HG03378 (cell line): ENCODE measurements around the gene NEAT1.

Experiments
- ATAC-seq: cut with Tn5 transposase; IDR thresholded peaks from one replicate; pipeline ENCODE4 v1.9.1; 2021; ENCODE audit warnings: mild to moderate bottlenecking, moderate library complexity; ENCODE audit not compliant: unreplicated experiment

NEAT1 gene

DNA sequence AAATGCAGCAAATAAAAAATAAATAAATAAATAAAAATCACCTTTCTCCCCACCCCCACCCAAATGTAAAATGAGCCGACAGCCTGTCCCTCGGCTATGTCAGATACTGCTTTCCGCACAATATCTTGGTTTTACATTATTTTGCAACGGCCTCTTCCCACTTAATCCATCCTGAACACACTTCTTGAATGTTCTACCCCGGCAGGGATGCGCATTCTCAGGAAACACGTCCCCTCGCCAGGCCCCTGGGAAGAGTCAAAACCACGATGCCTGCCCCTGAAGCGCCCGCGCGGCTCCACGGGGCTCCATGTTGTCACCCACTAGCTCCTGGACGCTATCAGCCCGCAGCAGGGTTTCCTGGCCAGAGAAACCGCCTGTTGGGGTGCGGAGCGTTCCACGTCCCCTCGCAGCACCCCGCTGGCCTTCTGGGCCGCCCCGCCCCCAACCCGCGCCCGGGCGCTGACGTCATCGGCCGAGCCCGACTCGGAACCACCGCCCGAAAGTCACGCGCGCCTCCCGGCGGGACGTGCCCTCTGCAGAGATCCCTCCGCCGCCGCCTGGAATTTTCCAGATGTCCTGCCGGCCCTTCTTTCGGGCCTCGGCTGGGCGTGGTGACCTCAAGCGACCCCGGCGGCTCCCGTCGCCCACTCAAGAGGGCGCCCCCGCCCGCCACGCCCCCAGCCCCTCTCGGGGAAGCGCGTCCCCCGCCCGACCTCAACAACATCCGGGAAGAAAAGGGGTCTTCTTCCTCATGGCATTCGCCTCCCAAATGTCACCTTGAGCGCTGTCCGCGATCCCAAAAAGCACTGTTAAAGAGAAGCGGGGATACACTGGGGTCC is 585 bp upstream of the NEAT1 start:
- ATAC-seq = no peak

DNA sequence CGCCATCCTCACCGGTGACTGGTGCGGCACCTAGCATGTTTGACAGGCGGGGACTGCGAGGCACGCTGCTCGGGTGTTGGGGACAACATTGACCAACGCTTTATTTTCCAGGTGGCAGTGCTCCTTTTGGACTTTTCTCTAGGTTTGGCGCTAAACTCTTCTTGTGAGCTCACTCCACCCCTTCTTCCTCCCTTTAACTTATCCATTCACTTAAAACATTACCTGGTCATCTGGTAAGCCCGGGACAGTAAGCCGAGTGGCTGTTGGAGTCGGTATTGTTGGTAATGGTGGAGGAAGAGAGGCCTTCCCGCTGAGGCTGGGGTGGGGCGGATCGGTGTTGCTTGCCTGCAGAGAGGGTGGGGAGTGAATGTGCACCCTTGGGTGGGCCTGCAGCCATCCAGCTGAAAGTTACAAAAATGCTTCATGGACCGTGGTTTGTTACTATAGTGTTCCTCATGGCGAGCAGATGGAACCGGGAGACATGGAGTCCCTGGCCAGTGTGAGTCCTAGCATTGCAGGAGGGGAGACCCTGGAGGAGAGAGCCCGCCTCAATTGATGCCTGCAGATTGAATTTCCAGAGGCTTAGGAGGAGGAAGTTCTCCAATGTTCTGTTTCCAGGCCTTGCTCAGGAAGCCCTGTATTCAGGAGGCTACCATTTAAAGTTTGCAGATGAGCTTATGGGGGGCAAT is 1.1 kb downstream of the NEAT1 start:
- no peak for ATAC-seq

DNA sequence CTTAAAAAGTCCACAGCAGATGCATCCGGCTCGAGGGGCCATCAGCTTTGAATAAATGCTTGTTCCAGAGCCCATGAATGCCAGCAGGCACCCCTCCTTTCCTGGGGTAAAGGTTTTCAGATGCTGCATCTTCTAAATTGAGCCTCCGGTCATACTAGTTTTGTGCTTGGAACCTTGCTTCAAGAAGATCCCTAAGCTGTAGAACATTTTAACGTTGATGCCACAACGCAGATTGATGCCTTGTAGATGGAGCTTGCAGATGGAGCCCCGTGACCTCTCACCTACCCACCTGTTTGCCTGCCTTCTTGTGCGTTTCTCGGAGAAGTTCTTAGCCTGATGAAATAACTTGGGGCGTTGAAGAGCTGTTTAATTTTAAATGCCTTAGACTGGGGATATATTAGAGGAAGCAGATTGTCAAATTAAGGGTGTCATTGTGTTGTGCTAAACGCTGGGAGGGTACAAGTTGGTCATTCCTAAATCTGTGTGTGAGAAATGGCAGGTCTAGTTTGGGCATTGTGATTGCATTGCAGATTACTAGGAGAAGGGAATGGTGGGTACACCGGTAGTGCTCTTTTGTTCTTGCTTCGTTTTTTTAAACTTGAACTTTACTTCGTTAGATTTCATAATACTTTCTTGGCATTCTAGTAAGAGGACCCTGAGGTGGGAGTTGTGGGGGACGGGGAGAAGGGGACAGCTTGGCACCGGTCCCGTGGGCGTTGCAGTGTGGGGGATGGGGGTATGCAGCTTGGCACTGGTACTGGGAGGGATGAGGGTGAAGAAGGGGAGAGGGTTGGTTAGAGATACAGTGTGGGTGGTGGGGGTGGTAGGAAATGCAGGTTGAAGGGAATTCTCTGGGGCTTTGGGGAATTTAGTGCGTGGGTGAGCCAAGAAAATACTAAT is 1.9 kb downstream of the NEAT1 start:
- ATAC-seq = no peak

DNA sequence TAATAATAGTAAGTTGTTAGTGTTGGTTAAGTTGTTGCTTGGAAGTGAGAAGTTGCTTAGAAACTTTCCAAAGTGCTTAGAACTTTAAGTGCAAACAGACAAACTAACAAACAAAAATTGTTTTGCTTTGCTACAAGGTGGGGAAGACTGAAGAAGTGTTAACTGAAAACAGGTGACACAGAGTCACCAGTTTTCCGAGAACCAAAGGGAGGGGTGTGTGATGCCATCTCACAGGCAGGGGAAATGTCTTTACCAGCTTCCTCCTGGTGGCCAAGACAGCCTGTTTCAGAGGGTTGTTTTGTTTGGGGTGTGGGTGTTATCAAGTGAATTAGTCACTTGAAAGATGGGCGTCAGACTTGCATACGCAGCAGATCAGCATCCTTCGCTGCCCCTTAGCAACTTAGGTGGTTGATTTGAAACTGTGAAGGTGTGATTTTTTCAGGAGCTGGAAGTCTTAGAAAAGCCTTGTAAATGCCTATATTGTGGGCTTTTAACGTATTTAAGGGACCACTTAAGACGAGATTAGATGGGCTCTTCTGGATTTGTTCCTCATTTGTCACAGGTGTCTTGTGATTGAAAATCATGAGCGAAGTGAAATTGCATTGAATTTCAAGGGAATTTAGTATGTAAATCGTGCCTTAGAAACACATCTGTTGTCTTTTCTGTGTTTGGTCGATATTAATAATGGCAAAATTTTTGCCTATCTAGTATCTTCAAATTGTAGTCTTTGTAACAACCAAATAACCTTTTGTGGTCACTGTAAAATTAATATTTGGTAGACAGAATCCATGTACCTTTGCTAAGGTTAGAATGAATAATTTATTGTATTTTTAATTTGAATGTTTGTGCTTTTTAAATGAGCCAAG is 2.7 kb downstream of the NEAT1 start:
- no peak for ATAC-seq

DNA sequence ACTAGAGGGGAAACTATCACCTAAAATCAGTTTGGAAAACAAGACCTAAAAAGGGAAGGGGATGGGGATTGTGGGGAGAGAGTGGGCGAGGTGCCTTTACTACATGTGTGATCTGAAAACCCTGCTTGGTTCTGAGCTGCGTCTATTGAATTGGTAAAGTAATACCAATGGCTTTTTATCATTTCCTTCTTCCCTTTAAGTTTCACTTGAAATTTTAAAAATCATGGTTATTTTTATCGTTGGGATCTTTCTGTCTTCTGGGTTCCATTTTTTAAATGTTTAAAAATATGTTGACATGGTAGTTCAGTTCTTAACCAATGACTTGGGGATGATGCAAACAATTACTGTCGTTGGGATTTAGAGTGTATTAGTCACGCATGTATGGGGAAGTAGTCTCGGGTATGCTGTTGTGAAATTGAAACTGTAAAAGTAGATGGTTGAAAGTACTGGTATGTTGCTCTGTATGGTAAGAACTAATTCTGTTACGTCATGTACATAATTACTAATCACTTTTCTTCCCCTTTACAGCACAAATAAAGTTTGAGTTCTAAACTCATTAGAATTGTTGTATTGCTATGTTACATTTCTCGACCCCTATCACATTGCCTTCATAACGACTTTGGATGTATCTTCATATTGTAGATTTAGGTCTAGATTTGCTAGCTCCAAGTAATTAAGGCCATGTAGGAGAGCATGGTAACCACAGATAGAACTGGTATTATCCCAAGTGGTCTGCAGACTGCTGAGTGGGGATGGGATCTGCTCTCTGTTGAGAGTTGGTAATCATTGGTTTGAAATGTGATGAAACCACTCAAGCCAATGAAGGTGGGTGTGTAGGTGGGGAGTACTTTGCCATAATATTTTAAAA is 3.6 kb downstream of the NEAT1 start:
- ATAC-seq = no peak

DNA sequence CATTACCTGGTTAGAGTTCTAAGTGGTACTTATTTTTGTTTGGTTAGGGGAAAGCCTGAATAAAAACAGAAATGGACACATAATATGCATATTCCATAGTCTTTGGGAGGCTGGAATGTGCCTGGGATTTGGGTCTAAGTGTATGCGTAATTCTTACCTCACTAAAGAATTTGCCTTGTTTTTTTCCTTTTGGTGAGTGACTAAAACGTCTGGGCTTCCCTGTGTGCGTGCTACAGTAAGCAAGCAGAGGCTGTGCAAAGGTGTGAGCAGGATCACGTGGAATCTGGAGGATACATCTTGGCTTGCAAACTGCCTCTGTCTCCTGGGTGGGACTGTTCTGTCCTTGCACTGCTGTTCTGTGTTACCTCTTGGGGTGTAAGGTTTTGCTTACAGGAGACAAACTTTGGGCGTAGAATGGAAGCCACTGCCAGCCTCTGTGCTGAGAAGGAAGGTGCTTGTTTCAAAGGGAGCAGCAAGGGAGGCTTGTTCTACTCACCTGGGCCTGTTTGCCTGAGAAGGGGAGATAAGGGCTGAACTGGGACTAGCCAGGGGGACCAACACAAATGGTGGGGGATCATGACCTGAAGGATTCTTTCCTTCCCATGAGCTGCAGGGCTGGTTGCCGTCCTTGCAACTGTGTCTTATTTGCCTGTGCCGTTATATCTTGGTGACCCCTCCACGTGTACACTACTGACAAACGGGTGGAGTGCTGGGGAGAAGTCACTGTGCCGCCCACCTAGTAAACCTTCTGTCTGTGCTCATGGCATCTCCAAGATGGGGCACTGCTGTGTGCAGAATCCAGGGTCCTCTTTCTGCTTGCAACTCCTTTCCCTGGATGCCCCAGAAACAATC is 4.5 kb downstream of the NEAT1 start:
- no peak for ATAC-seq

DNA sequence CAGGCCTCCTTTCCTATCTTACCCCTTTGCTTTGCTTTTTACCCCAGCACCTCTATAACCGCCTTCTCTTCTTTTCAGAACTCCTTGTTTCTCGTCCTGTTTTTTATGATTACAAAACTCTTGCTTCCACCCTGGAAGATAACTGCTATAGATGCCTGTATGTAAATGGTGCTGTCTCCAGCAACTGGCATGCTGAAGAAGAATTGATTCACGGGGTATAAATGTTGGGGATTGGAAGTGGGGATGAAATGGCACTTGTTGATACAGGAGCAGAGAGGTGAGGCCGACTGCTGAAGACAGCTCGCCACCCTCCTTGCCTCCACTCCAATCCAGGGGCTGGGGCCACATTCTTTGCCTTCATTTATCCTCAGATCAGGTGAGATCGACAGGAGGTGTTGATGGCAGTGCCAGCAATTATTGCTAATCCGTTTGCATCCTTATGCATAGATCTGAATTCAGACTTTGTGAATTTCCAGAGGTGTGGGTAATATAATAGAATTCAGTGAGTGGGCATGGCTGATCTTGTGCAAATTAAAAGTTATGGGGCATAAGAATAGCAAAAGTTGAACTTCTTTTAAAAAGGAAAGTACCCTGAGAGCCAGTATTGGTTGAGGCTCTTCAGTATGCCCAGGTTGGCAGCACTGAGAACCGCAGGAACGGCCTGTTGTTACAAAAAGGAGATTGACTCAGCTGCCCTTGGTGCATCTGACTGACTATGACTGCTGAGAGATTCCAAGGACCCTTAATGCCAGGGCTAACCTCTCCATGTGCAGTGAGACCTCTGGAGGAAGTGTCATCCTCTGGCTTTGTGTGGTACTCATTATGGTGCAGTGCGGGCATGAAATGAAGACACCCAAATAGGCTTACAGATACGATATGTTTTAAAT is 5.3 kb downstream of the NEAT1 start:
- ATAC-seq = no peak

DNA sequence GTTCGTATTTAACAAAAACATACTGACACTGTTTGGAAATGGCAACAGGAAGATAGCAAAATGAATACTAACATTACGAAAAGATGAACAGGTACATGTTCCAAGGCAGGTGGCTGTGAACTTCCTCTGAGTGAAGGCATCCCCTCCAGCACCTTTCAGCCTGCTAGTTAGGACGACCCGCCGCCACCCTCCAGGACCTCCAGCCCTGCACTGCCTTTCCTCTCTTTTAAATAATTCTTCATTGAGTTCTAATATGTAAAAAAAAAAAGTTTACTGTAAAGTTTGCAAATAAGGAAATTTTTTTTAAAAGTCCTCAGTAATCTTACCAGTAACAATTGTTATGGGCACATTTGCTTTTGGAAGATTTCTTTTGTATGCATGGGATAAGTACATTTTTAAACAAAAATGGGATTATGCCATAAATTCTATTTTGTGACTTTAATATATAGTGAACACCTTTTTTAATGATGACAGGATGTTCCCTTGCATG is 6.0 kb downstream of the NEAT1 start:
- no peak for ATAC-seq

DNA sequence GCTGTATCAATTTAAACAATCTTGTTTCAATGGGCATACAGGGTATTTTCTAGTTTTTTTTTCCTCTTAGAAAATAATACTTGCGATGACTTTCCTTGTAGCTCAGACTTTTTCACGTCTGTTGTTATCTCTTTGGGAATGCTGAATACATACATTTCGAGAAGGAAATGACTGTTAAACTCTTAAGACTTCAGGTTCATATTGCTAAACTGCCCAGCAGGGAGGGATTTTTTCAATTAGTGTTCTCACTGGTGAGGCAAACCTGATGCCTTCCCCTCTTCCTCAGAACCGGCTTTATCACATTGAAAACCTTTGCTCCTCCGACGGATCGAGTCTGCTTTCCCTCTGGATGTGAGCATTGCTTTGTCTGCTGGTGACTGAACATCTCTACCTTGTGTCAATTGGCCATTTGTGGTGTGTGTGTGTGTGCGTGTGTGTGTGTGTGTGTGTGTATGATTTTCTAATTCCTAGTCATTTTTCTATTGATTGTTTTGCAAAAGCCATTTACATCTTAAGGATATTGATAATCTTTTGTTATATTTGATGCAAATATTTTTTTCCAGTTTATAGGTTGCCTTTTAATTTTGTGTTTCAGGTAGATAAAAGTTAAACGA is 6.6 kb downstream of the NEAT1 start:
- ATAC-seq = no peak

DNA sequence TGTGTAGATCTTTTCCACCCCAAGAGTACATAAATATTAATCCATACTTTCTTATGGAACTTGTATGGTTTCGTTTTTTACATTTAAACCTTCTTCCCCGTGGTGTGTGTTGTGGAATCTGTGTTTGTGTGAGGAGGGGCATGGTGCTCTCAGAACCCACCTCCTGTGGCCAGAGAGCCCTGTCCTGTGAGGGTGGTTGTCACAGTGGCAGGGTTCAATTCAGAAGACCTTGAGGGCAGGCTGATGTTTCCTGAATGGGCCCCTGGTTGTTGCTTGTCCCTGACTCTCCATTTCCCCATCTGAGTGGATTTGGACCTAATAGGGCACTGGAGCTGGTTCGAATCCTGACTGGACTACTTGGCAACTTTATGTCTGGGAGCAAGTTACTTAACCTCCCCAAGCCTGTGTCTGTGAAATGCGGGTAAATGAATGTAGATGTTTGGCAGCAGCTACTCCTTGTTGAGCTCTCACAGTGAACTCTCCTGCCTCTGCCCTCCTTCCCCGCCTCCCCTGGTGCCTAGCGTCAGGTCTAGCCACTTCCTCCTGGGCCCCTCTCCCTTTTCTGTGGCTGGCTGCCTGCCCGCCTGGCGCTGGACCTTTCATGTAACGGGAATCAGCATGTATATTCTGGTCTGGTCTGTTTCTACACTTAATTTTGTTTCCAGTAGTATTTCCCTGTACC is 7.3 kb downstream of the NEAT1 start:
- no peak for ATAC-seq

DNA sequence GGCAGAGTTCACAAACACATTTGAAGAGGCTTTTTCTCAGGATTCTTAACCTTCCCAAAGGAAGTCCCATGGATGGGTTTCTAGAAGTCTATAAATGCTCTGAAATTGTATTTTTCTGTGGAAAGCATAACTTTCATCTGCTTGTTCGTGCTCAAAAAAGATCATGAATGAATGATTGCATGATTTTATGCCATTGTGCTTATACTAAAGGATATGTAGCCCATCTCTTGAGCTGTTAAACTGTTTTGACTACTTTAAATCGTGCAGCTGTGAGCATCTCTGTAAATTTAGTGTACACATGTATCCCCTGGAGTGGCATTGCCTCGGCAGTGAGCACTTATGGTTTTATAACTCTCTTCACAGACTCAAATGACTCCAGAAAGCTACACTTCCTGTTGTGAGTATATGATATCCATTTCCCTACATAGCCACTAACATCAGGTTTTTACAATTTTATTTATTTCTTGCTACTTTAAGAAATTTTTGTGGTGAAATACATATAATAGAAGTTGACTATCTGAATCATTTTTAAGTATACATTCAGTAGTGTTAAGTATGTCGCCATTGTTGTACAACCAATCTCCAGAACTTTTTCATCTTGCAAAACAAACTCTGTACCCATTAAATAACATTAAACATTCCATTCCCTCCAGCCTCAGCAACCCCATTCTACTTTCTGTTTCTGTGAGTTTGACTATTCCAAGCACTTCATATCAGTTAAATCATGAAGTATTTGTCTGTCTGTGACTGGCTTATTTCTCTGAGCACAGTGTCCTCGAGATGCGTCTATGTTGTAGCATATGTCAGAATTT is 8.0 kb downstream of the NEAT1 start:
- no peak for ATAC-seq

DNA sequence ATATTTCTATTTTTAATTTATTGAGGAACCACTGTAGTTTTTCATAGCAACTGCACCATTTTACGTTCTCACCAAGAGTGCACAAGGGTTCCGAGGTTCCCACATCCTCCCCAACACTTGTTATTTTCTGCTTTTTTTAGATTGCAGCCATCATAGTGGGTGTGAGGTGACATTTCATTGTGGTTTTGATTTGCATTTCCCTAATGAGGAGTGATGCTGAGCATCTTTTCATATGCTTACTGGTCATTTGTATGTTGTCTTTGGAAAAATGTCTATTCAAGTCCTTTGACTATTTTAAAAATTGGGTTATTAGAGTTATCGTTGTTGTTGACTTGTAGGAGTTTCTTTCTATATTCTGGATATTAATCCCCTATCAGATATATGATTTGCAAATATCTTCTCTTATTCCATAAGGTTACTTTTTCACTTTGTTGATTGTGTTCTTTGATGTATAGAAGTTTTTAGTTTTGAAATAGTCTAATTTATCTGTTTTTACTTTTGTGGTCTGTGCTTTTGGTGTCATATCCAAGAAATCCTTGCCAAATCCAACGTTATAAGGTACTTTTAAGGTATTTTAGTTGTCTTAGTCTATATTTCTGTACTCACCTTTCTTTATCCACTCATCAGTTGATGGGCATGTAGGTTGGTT is 9.0 kb downstream of the NEAT1 start:
- no peak for ATAC-seq

DNA sequence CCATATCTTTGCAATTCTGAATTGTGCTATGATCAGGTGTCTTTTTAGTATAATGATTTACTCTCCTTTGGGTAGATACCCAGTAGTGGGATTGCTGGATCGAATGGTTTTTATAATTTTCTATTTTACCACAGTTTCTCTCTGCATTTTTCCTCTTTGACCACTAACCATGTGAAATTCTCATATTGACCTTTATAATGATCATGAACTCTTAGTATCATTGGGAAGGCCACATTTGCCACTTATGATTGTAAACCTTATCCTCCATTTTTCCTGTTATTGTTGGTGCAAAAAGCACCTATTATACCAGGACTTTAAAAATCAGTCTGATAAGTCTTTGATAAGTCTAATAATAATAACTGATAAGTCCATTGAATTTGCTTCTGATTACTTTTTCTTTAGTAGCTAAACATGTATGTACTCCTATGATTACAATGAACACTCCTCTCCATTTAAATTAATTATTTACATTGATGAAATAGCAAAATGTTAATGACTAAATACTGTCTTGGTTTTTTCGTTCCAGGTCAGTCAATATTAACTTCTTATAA is 9.6 kb downstream of the NEAT1 start:
- ATAC-seq = no peak

DNA sequence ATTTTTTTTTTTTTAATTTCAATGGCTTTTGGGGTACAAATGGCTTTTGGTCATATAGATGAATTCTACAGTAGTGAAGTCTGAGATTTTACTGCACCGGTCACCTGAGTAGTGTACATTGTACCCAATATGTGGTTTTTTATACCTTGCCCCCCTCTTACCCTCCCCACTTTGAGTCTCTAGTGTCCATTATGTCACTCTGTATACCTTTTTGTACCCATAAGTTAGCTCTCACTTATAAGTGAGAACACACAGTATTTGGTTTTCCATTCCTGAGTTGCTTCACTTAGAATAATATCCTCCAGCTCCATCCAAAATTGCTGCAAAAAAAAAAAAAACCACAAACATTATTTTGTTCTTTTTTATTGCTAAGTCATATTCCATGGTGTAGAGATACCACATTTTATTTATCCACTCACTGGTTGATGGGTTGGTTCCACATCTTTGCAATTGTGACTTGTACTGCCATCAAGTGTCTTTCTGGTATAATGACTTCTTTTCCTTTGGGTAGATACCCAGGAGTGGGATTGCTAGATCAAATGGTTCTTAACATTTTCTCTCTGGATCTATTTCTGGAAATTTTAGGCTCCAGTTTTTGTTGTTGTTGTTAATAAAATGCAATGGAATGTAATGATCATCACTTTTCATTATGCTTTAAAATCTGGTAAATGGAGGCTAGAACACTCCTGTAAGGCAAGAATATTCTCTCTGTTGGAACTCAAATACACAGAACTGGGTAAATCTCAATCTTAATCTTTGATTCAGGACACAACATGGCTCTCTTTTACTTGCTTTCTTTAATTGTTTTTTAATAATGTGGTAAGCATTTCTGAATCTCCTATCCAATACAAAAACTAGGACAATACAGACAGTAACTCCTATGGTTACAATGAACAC is 10.3 kb downstream of the NEAT1 start:
- no peak for ATAC-seq
